ENCODE measurements around the gene VPS18.

- TF ChIP-seq, protein P1, sequence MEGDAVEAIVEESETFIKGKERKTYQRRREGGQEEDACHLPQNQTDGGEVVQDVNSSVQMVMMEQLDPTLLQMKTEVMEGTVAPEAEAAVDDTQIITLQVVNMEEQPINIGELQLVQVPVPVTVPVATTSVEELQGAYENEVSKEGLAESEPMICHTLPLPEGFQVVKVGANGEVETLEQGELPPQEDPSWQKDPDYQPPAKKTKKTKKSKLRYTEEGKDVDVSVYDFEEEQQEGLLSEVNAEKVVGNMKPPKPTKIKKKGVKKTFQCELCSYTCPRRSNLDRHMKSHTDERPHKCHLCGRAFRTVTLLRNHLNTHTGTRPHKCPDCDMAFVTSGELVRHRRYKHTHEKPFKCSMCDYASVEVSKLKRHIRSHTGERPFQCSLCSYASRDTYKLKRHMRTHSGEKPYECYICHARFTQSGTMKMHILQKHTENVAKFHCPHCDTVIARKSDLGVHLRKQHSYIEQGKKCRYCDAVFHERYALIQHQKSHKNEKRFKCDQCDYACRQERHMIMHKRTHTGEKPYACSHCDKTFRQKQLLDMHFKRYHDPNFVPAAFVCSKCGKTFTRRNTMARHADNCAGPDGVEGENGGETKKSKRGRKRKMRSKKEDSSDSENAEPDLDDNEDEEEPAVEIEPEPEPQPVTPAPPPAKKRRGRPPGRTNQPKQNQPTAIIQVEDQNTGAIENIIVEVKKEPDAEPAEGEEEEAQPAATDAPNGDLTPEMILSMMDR (IDR thresholded peaks at IDR 0.05), result no peak
- TF ChIP-seq ZFX (IDR thresholded peaks at IDR 0.05; ENCODE audit: borderline replicate concordance), result no peak
Observed at GRCh38 chr15:40936234-40936708, 42.0 kb downstream of the VPS18 start.

Data from 22Rv1 (cell line).